ENCODE results near the gene AXDND1.

DNA sequence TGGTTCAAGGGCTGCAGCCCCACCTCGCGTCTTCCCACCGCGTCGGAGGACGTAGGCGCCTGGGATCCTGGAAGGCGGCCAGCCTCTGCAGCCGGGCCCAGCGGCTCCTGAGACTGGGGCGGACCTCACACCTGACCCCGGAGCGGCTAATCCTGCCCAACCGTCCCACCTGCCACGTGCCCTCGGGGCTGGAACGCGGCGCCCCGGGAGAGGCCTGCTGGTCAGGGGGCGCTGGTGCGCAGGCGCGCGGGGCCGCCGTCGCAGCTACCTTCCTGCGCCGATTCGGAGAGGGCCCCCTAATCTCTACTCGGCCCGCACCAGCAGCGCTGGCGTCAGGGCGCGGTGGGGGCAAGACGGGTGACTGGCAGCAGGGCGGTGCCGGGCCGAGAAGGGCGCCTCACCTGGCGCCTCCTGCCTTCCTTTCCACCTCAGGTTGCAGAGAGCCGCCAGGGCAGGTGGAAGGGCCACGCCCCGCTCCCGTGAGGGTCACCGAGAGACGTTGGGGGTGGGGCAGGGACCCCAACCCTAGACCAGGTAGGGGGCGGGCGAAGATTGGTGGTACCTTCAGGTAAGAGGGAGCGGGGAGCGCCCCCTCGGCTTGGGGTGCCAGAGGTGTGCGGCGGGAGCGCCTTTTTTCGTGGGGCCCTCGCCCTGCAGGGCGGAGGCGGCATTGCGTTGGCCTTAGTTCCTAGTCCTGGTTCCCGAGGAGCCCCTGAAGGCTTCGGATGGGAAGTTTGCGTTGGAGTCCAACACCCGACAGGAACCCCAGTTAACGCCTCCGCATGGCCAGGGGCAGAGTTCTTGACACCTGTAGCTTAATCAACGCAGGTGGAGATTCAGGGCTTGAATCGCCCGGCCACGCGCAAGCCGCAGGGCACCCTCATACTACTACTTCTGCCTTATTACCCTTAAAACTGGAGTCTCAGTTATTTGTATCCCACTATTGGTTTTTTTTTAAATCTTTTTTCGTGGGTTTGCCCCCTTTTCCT, 226.1 kb downstream of the AXDND1 start, which contains the start of gene TDRD5:
- TF ChIP-seq ASH2L (IDR thresholded peaks at IDR 0.05; ENCODE audit: low read length) (peak; percentile 42), RFX5 (IDR thresholded peaks at IDR 0.05; ENCODE audit: borderline replicate concordance, low read depth, low read length) (no peak), TCF12 (IDR thresholded peaks at IDR 0.05; ENCODE audit: low read depth, low read length) (peak; percentile 70; the same call in 1 of the 2 replicates), CTCF (IDR thresholded peaks at IDR 0.05; ENCODE audit: control extremely low read depth in 1 of 3, insufficient read depth in 1 of 3, low read depth in 1 of 3, low read length in 3 of 3) (peak; percentile 20 to 56 (median 41); a peak in 3 of 4 replicates), MAX (IDR thresholded peaks at IDR 0.05) (peak; percentile 100), POLR2A (IDR thresholded peaks at IDR 0.05; ENCODE audit: control extremely low read depth in 1 of 2, low read depth in 2 of 2, low read length in 2 of 2) (no peak), SP1 (IDR thresholded peaks at IDR 0.05; ENCODE audit: low read depth, low read length) (no peak), ATF2 (IDR thresholded peaks at IDR 0.05; ENCODE audit: low read length) (no peak), ATF3 (IDR thresholded peaks at IDR 0.05; ENCODE audit: insufficient read depth, low read depth, low read length) (no peak)
